GM19397 (cell line): ENCODE data around the gene DCC.

Experiments used
- ATAC-seq: cut with Tn5 transposase; IDR thresholded peaks from one replicate; pipeline ENCODE4 v1.9.1; 2021; ENCODE audit warnings: mild to moderate bottlenecking, moderate library complexity; ENCODE audit not compliant: unreplicated experiment

DCC gene

GRCh38 chr18:53544917-53545316 is 1204.9 kb downstream of the DCC start:
- no peak for ATAC-seq

- ATAC-seq = no peak
Observed at GRCh38 chr18:53551868-53552426, 1212.0 kb downstream of the DCC start.

- no peak for ATAC-seq
Observed at GRCh38 chr18:53553030-53553429, 1213.0 kb downstream of the DCC start.

- no peak for ATAC-seq
Observed at GRCh38 chr18:53556450-53556849, 1216.5 kb downstream of the DCC start.

- no peak for ATAC-seq
Observed at GRCh38 chr18:53560546-53560945, 1220.5 kb downstream of the DCC start.

GRCh38 chr18:53566626-53567025 is 1226.6 kb downstream of the DCC start:
- no peak for ATAC-seq

- ATAC-seq = no peak
Observed at GRCh38 chr18:53567929-53568574, 1228.1 kb downstream of the DCC start.
